Lower leg skin (tissue), 4 donors: Measurements from ENCODE around the gene AP1B1. TPM values are rescaled to one million over a fixed set of nuclear protein-coding genes. Genes with fewer than 3 reads are reported as not detected.
A peak's percentile ranks its signal among the peaks of the same experiment; 100 is the strongest.
"Not testable (repeated sequence)": the region's sequence is repeated elsewhere in the genome, so short reads cannot be mapped to it uniquely, and the experiment has no call there.

Experiments
- DNase-seq, 2 donors: peaks; one replicate each; pipeline ENCODE4 v3.0.0-alpha.2; 2019; ENCODE audit warnings: low spot score in 2 of 2
- H3K4me3 ChIP-seq: fragments of 200-600 bp; sonication (generic); 2 replicates; pipeline ENCODE4 v1.5.1; 2017; ENCODE audit warnings: mild to moderate bottlenecking, low read depth; ENCODE audit not compliant: poor library complexity, severe bottlenecking
- CTCF ChIP-seq, 3 donors: fragments of 450-650 bp; IDR thresholded peaks; one replicate each; pipeline ENCODE4 v1.5.1; 2016; ENCODE audit warnings: antibody characterized with exemption in 3 of 3, mild to moderate bottlenecking in 3 of 3, moderate library complexity in 2 of 3
- POLR2A ChIP-seq, 2 donors: fragments of 450-650 bp; IDR thresholded peaks; one replicate each; pipeline ENCODE4 v1.6.1; 2016 to 2017; ENCODE audit warnings: antibody characterized with exemption in 2 of 2, mild to moderate bottlenecking in 1 of 2, moderate library complexity in 1 of 2
- WGBS, 2 donors: methylation state at CpG; one replicate each; pipeline ENCODE4 v1.1.5; 2018; 5-methylcytosine and 5-hydroxymethylcytosine counted together
- intact Hi-C: fragments of 100-400 bp; cut with DNase I; formaldehyde crosslinking; loops from one replicate; pipeline ENCODE4 v1.15.0; 2023; ENCODE audit warnings: low total_unique reads
- total RNA-seq, 4 donors: library from RNA; depleted of rRNA; stranded (reverse); fragments of >200 nt; gene quantifications; one replicate each; pipeline ENCODE4 v1.1.0, GENCODE V29; 2016

Gene AP1B1
- total RNA-seq, 4 donors from 2014 or later: 65.4 to 95.5 (median 79.0) TPM

GRCh38 chr22:29383740-29384139 lies 4.6 kb downstream of the AP1B1 start:
- no peak for DNase-seq
- TF ChIP-seq POLR2A (IDR thresholded peaks at IDR 0.05) (no peak), CTCF (IDR thresholded peaks at IDR 0.05) (no peak)
- intact Hi-C loops: no loop called here
- WGBS, 2 donors: 95 to 96% methylated on average over 1 of the region's 1 CpG
- no peak overlapping the region for H3K4me3 ChIP-seq

GRCh38 chr22:29382580-29383302 lies 5.6 kb downstream of the AP1B1 start:
- TF ChIP-seq CTCF (IDR thresholded peaks at IDR 0.05) (no peak), POLR2A (IDR thresholded peaks at IDR 0.05) (no peak)
- intact Hi-C loops: no loop called here
- 91% methylated on average over 5 of the region's 6 CpGs for WGBS, 2 donors
- no peak for DNase-seq
- H3K4me3 ChIP-seq: no peak overlapping the region

- WGBS, 2 donors: 73 to 77% methylated on average over 6 of the region's 6 CpGs
- TF ChIP-seq POLR2A (IDR thresholded peaks at IDR 0.05): no peak
- H3K4me3 ChIP-seq: no peak overlapping the region
- DNase-seq: no peak
- intact Hi-C loops: no loop called here
These were observed 7.5 kb downstream of the AP1B1 start for GRCh38 chr22:29380856-29381255.

- 75 to 78% methylated on average over 5 to 6 of the region's 6 CpGs for WGBS, 2 donors
- intact Hi-C loops: no loop called here
- TF ChIP-seq CTCF (IDR thresholded peaks at IDR 0.05) (no peak), POLR2A (IDR thresholded peaks at IDR 0.05) (no peak)
- no peak overlapping the region for H3K4me3 ChIP-seq
- DNase-seq: no peak
These were observed 8.2 kb downstream of the AP1B1 start for GRCh38 chr22:29380032-29380781.

- H3K4me3 ChIP-seq: no peak overlapping the region
- WGBS, 2 donors: 86 to 91% methylated on average over 7 of the region's 7 CpGs
- no peak for DNase-seq
- intact Hi-C loops: no loop called here
- TF ChIP-seq POLR2A (IDR thresholded peaks at IDR 0.05) (no peak), CTCF (IDR thresholded peaks at IDR 0.05) (no peak)
These were observed 9.1 kb downstream of the AP1B1 start for GRCh38 chr22:29379258-29379657.

GRCh38 chr22:29377979-29378378 lies 10.4 kb downstream of the AP1B1 start:
- intact Hi-C loops: no loop called here
- no peak overlapping the region for H3K4me3 ChIP-seq
- TF ChIP-seq POLR2A (IDR thresholded peaks at IDR 0.05) (no peak), CTCF (IDR thresholded peaks at IDR 0.05) (no peak)
- DNase-seq: peak in 1 of 2 donors; percentile 56
- 36 to 72% methylated on average over 6 to 7 of the region's 7 CpGs for WGBS, 2 donors

GRCh38 chr22:29376705-29377104 lies 11.7 kb downstream of the AP1B1 start:
- intact Hi-C loops, H3K4me3 ChIP-seq, DNase-seq: not testable (repeated sequence)
- 56 to 70% methylated on average over 5 of the region's 5 CpGs for WGBS, 2 donors
